K562 (cell line): ENCODE data around the gene TSPAN16. TPM values are rescaled to one million over a fixed set of nuclear protein-coding genes. Genes with fewer than 3 reads are reported as not detected.

Experiments used
- ATAC-seq: fragments of 200-7000 bp; cut with Tn5 transposase; 3 replicates; pipeline ENCODE4 v1.9.1; 2020; ENCODE audit warnings: moderate library complexity
- BruUV-seq: library from RNA; stranded (reverse); fragments of 400-500 nt; replicated peaks from 2 replicates; lab custom pipeline; 2021; lab: Mats Ljungman, UMichigan
- CTCF ChIA-PET: fragments of 300-600 bp; formaldehyde crosslinking; extraction: SDS; loops from one replicate; lab custom pipeline; 2021; ENCODE audit warnings: low intra/inter-chr PET ratio; lab: Yijun Ruan, JAX
- POLR2A ChIA-PET: fragments of 300-600, 350-650 bp; sonication (Branson Sonifier 250); formaldehyde crosslinking; extraction: SDS; loops from one replicate; lab custom pipeline; 2021; ENCODE audit warnings: antibody characterized with exemption, inconsistent platforms; lab: Yijun Ruan, JAX
- DNase-seq, 4 experiments: peaks; one replicate each; pipeline versions ENCODE4 v3.0.0 to v3.0.0-alpha.2; 2011 to 2018; ENCODE audit warnings: low spot score in 3 of 4, mixed read lengths in 3 of 4; ENCODE audit errors: extremely low read depth in 1 of 4
- FAIRE-seq: peaks from 2 replicates; lab custom pipeline; 2011; peaks lifted over from hg19 to GRCh38; lab: Jason Lieb, UNC
- H2AFZ ChIP-seq: 2 replicates; pipeline ENCODE4 v1.6.0; 2011; ENCODE audit warnings: low read depth, low read length, control low read depth, inconsistent platforms
- H3K27ac ChIP-seq: fragments of 200-600 bp; 3 replicates; pipeline ENCODE4 v1.8.0; 2011; ENCODE audit warnings: low read depth, mild to moderate bottlenecking, control low read depth, inconsistent platforms, low read length, moderate library complexity, mixed read lengths; ENCODE audit errors: extremely low read depth
- H3K27me3 ChIP-seq, 2 experiments: fragments of 300-600 bp in 1 of 2; 2 replicates in 1 of 2; 3 replicates in 1 of 2; pipeline versions ENCODE4 v1.6.0 to v1.8.0; 2011; ENCODE audit warnings: inconsistent platforms in 2 of 2, low read length in 2 of 2, mild to moderate bottlenecking in 1 of 2, mixed read lengths in 1 of 2, moderate library complexity in 1 of 2; ENCODE audit not compliant: control insufficient read depth in 2 of 2, insufficient read depth in 2 of 2
- H3K36me3 ChIP-seq: fragments of 300-600 bp; 3 replicates; pipeline ENCODE4 v1.8.0; 2011; ENCODE audit warnings: mild to moderate bottlenecking, low read length, inconsistent platforms; ENCODE audit not compliant: control insufficient read depth, insufficient read depth
- H3K4me1 ChIP-seq, 2 experiments: fragments of 200-600 bp in 1 of 2; replicated peaks in 1 of 2; 2 replicates in 1 of 2; 3 replicates in 1 of 2; pipeline versions ENCODE4 v1.5.1 to v1.8.0; 2011; ENCODE audit warnings: inconsistent platforms in 2 of 2, low read length in 2 of 2, mild to moderate bottlenecking in 1 of 2, mixed read lengths in 1 of 2, moderate library complexity in 1 of 2; ENCODE audit not compliant: control insufficient read depth in 2 of 2, insufficient read depth in 2 of 2
- H3K4me2 ChIP-seq: 2 replicates; pipeline ENCODE4 v1.6.1; 2011; ENCODE audit warnings: low read length, control low read depth, inconsistent platforms, mixed read lengths; ENCODE audit not compliant: insufficient read depth
- H3K4me3 ChIP-seq: fragments of 200-600 bp; sonication (generic), shearing (Covaris generic); 2 replicates; pipeline ENCODE4 v1.5.1; 2016; ENCODE audit warnings: control low read depth, inconsistent platforms
- H3K79me2 ChIP-seq: fragments of 200-600 bp; 3 replicates; pipeline ENCODE4 v1.8.0; 2011; ENCODE audit warnings: low read length, inconsistent platforms; ENCODE audit not compliant: control insufficient read depth, insufficient read depth
- H3K9ac ChIP-seq, 2 experiments: 2 replicates each; pipeline versions ENCODE4 v1.6.0 to v1.6.1; 2011; ENCODE audit warnings: low read depth in 2 of 2, low read length in 2 of 2, control low read depth in 1 of 2, inconsistent platforms in 1 of 2, mild to moderate bottlenecking in 1 of 2, mixed read lengths in 1 of 2; ENCODE audit not compliant: insufficient read depth in 1 of 2
- H3K9me1 ChIP-seq: one replicate; pipeline ENCODE4 v1.6.0; 2011; ENCODE audit warnings: inconsistent platforms, mild to moderate bottlenecking, low read length, moderate library complexity; ENCODE audit not compliant: control insufficient read depth, insufficient read depth
- H3K9me3 ChIP-seq: replicated peaks from 2 replicates; pipeline ENCODE4 v1.5.1; 2011; ENCODE audit warnings: low read depth, low read length, inconsistent platforms; ENCODE audit not compliant: control insufficient read depth, insufficient read depth
- H4K20me1 ChIP-seq: replicated peaks from 2 replicates; pipeline ENCODE4 v1.6.1; 2011; ENCODE audit warnings: low read length, inconsistent platforms, mixed read lengths; ENCODE audit not compliant: control insufficient read depth, insufficient read depth
- ARID4B ChIP-seq: sonication (generic); formaldehyde crosslinking; IDR thresholded peaks from 2 replicates; pipeline ENCODE4 v1.8.0; 2022; ENCODE audit warnings: mild to moderate bottlenecking, missing genetic modification reagents
- DACH1 ChIP-seq: fragments of 450-650 bp; IDR thresholded peaks from 2 replicates; pipeline ENCODE4 v1.6.1; 2018; ENCODE audit not compliant: partially characterized antibody
- DNMT1 ChIP-seq: fragments of 450-650 bp; IDR thresholded peaks from 2 replicates; pipeline ENCODE4 v1.6.1; 2016; ENCODE audit warnings: antibody characterized with exemption, mild to moderate bottlenecking
- ETV6 ChIP-seq, 3 experiments: fragments of 150-350 bp in 1 of 3; sonication (generic) in 1 of 3; formaldehyde crosslinking in 1 of 3; IDR thresholded peaks; 2 replicates each; pipeline versions ENCODE4 v1.6.1 to v1.8.0; 2014 to 2022; ENCODE audit warnings: borderline replicate concordance in 2 of 3, low read depth in 2 of 3, antibody characterized with exemption in 1 of 3, low read length in 1 of 3, mild to moderate bottlenecking in 1 of 3, missing genetic modification reagents in 1 of 3
- FOXA3 ChIP-seq, 2 experiments: fragments of 450-650 bp in 1 of 2; sonication (generic) in 1 of 2; formaldehyde crosslinking; IDR thresholded peaks in 1 of 2; conservative IDR thresholded peaks in 1 of 2; 2 replicates each; pipeline versions ENCODE4 v1.4.0 to v1.8.0; 2020 to 2022; ENCODE audit warnings: mild to moderate bottlenecking in 2 of 2, missing genetic modification reagents in 1 of 2
- PCBP2 ChIP-seq: fragments of 200-400 bp; formaldehyde crosslinking; IDR thresholded peaks from 2 replicates; pipeline ENCODE4 v1.6.1; 2018; ENCODE audit warnings: low read length, low read depth, mild to moderate bottlenecking, moderate library complexity; ENCODE audit not compliant: poor library complexity, severe bottlenecking
- SAFB ChIP-seq: fragments of 200-400 bp; formaldehyde crosslinking; IDR thresholded peaks from 2 replicates; pipeline ENCODE4 v1.6.1; 2017; ENCODE audit warnings: low read depth, low read length, borderline replicate concordance
- SMAD4 ChIP-seq: fragments of 250-450 bp; sonication (Bioruptor Pico); conservative IDR thresholded peaks from 2 replicates; pipeline ENCODE4 v1.8.0; 2021; ENCODE audit warnings: inconsistent platforms, mild to moderate bottlenecking, moderate library complexity
- TAL1 ChIP-seq: fragments of 450-650 bp; IDR thresholded peaks from 2 replicates; pipeline ENCODE4 v1.6.1; 2016; ENCODE audit warnings: mild to moderate bottlenecking
- ZNF695 ChIP-seq: fragments of 450-650 bp; formaldehyde crosslinking; IDR thresholded peaks from 2 replicates; pipeline ENCODE4 v1.4.0; 2020; ENCODE audit warnings: mild to moderate bottlenecking, moderate library complexity
- WGBS: fragments of 100-300 bp; shearing (Covaris generic); methylation state at CpG from one replicate; pipeline ENCODE4 v1.1.6; 2016; ENCODE audit warnings: low coverage, mixed read lengths; ENCODE audit not compliant: insufficient coverage; ENCODE audit errors: missing lambda C conversion rate; 5-methylcytosine and 5-hydroxymethylcytosine counted together
- in situ Hi-C: fragments of 300-500 bp; cut with MboI; formaldehyde crosslinking; loops from 4 replicates; pipeline ENCODE4 v1.15.0; 2018; ENCODE audit warnings: inconsistent platforms, mixed read lengths
- intact Hi-C: fragments of 100-400 bp; cut with micrococcal nuclease; formaldehyde crosslinking; loops from 2 replicates; pipeline ENCODE4 v1.14.2; 2022
- polyA plus RNA-seq, 8 experiments: library from polyadenylated mRNA; depleted of rRNA in 4 of 8; stranded (reverse) in 5 of 8; unstranded in 3 of 8; fragments of >200 nt; fragmentation: Nextera tagmentation in 2 of 8; fragmentation: Illumina TruSeq in 1 of 8; extraction: Ambion mirVana in 2 of 8; extraction: Trizol in 1 of 8; gene quantifications; 2 replicates each; pipeline versions ENCODE4 v1.2.1 to v1.2.3, GENCODE V29; 2011 to 2014; ENCODE audit warnings: inconsistent platforms in 1 of 8, missing spikeins in 1 of 8
- total RNA-seq, 7 experiments: library from RNA; depleted of rRNA in 6 of 7; stranded (reverse); fragments of >200 nt in 6 of 7; fragmentation: Illumina TruSeq in 2 of 7; extraction: Trizol in 2 of 7; gene quantifications; 2 replicates each; pipeline versions ENCODE4 v1.2.1 to v1.2.3, GENCODE V29; 2011 to 2021; ENCODE audit warnings: low replicate concordance in 1 of 7
- TF ChIP-seq, protein P1 (sequence below): sonication (generic); formaldehyde crosslinking; IDR thresholded peaks from 2 replicates; pipeline ENCODE4 v1.8.0; 2022; ENCODE audit warnings: mild to moderate bottlenecking, missing genetic modification reagents, borderline replicate concordance

TSPAN16 gene
- total and polyA plus RNA-seq, 9 of the 15 experiments (the other 6 are each of a cell fraction or from before 2014, with no cell fraction given), result not detected

GRCh38 chr19:11324748-11325389 is 28.9 kb downstream of the TSPAN16 start:
- Histone ChIP-seq H3K9ac (peak overlapping the region in 1 of 2 experiments; percentile 69; a peak in 2 of 4 replicates), H3K79me2 (no peaks in the 10 kb centered on the region), H2AFZ (peak overlapping the region; percentile 25; the same call in 1 of the 2 replicates), H3K9me1 (no peaks in the 10 kb centered on the region), H4K20me1 (no peaks in the 10 kb centered on the region), H3K4me2 (no peak overlapping the region), H3K4me1 (peaks cover 17 to 19% of the 10 kb centered on the region in 2 experiments; a peak in 4 of 5 replicates), H3K36me3 (no peaks in the 10 kb centered on the region), H3K4me3 (no peak overlapping the region), H3K27me3 (no peaks in the 10 kb centered on the region), H3K27ac (peak overlapping the region; percentile 27; the same call in 1 of the 3 replicates), H3K9me3 (no peaks in the 10 kb centered on the region)
- no peak for ATAC-seq
- no peak for DNase-seq
- ChIA-PET CTCF (interaction anchor here (0.7 kb wide), 1 partner anchor 57 kb away, joined by 3 read pairs; no protein-coding TSS in a partner anchor), POLR2A (interaction anchor here (0.6 to 1.6 kb wide), 6 partner anchors 13 to 594 kb away, joined by 3 to 7 read pairs (median 3); partner anchors contain the start of genes CCDC159 and RAB3D)
- FAIRE-seq, result no peak
- intact Hi-C loops (no loop called here), in situ Hi-C loops (no loop called here)
- 45% methylated on average over 13 of the region's 17 CpGs for WGBS
- TF ChIP-seq, protein P1, sequence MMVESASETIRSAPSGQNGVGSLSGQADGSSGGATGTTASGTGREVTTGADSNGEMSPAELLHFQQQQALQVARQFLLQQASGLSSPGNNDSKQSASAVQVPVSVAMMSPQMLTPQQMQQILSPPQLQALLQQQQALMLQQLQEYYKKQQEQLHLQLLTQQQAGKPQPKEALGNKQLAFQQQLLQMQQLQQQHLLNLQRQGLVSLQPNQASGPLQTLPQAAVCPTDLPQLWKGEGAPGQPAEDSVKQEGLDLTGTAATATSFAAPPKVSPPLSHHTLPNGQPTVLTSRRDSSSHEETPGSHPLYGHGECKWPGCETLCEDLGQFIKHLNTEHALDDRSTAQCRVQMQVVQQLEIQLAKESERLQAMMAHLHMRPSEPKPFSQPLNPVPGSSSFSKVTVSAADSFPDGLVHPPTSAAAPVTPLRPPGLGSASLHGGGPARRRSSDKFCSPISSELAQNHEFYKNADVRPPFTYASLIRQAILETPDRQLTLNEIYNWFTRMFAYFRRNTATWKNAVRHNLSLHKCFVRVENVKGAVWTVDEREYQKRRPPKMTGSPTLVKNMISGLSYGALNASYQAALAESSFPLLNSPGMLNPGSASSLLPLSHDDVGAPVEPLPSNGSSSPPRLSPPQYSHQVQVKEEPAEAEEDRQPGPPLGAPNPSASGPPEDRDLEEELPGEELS (CRISPR knock-in tag), result no peak
- no peak for TF ChIP-seq PCBP2
- TF ChIP-seq ARID4B, result no peak
- TF ChIP-seq FOXA3 (CRISPR knock-in tag; conservative IDR thresholded peaks at IDR 0.05 in 1 of 2, IDR thresholded peaks at IDR 0.05 in 1 of 2), result no peak
- TF ChIP-seq DACH1, result no peak
- no peak for TF ChIP-seq SAFB
- TF ChIP-seq SMAD4 (CRISPR knock-in tag), result no peak
- no peak for TF ChIP-seq ZNF695 (CRISPR knock-in tag)
- no peak for TF ChIP-seq DNMT1
- TF ChIP-seq ETV6 (IDR thresholded peaks at IDR 0.05; ENCODE audit: borderline replicate concordance in 1 of 2, low read depth in 2 of 2, low read length in 1 of 2), result no peak
- no peak for TF ChIP-seq ETV6 (CRISPR knock-in tag; IDR thresholded peaks at IDR 0.05; ENCODE audit: borderline replicate concordance)
- TF ChIP-seq TAL1, result no peak
- BruUV-seq, result no TSS peak
